ENCODE data around the gene C19orf33. TPM values are rescaled to one million over a fixed set of nuclear protein-coding genes. Genes with fewer than 3 reads are reported as not detected.

The C19orf33 gene
- total RNA-seq, 1 experiment from 2014 or later = 100 TPM

DNA sequence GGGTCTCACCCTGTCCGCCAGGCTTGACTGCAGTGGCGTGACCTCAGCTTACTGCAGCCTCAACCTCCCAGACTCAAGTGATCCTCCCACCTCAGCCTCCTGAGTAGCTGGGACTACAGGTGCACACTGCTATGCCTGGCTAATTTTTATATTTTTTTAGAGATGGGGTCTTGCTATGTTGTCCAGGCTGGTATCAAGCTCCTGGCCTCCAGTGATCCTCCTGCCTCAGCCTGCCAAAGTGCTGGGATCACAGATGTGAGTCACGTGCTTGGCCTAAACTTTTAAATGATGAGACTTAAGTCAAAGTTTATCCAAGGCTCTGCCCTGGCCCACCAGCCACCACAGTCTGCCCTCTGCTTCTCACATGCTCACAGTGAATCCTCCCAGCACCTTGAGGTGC is 2.2 kb downstream of the C19orf33 start:
- DNase-seq = no peak
- intact Hi-C loops (cut with micrococcal nuclease; ENCODE audit: unreplicated experiment) = no loop called here
- H3K4me3 ChIP-seq = no peak overlapping the region
- no peak overlapping the region for H2AFZ ChIP-seq
- peaks cover 3% of the 10 kb centered on the region; the same call in 1 of the 2 replicates for H4K20me1 ChIP-seq (ENCODE audit: insufficient read depth)
- H3K4me1 ChIP-seq (replicated peaks; ENCODE audit: insufficient read depth) = peaks cover 24% of the 10 kb centered on the region
- H3F3A ChIP-seq (ENCODE audit: insufficient read depth, low read depth) = peaks cover 30% of the 10 kb centered on the region
- ChIA-PET CTCF (no interaction called here), POLR2A (ENCODE audit: unreplicated experiment) (interaction anchor here (0.9 kb wide), 1 partner anchor 61 kb away, joined by 10 read pairs; no protein-coding TSS in a partner anchor)
- no TSS peak for BruUV-seq (replicated peaks)
- no peak for TF ChIP-seq EZH2 (IDR thresholded peaks at IDR 0.05; ENCODE audit: low read depth)
- TF ChIP-seq, protein P1, sequence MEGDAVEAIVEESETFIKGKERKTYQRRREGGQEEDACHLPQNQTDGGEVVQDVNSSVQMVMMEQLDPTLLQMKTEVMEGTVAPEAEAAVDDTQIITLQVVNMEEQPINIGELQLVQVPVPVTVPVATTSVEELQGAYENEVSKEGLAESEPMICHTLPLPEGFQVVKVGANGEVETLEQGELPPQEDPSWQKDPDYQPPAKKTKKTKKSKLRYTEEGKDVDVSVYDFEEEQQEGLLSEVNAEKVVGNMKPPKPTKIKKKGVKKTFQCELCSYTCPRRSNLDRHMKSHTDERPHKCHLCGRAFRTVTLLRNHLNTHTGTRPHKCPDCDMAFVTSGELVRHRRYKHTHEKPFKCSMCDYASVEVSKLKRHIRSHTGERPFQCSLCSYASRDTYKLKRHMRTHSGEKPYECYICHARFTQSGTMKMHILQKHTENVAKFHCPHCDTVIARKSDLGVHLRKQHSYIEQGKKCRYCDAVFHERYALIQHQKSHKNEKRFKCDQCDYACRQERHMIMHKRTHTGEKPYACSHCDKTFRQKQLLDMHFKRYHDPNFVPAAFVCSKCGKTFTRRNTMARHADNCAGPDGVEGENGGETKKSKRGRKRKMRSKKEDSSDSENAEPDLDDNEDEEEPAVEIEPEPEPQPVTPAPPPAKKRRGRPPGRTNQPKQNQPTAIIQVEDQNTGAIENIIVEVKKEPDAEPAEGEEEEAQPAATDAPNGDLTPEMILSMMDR (conservative IDR thresholded peaks at IDR 0.05) = no peak
- H3K36me3 ChIP-seq (ENCODE audit: low read depth) = peaks cover 3% of the 10 kb centered on the region; the same call in 1 of the 2 replicates
- H3K27me3 ChIP-seq (ENCODE audit: insufficient read depth, low read depth) = no peaks in the 10 kb centered on the region
- peaks cover 41% of the 10 kb centered on the region for H3K79me2 ChIP-seq (ENCODE audit: low read depth)
- H3K9me3 ChIP-seq (ENCODE audit: insufficient read depth, low read depth) = no peaks in the 10 kb centered on the region
- H3K4me2 ChIP-seq = no peak overlapping the region
- no peak overlapping the region for H3K27ac ChIP-seq
- no peaks in the 10 kb centered on the region for H3K9me2 ChIP-seq (ENCODE audit: insufficient read depth)

DNA sequence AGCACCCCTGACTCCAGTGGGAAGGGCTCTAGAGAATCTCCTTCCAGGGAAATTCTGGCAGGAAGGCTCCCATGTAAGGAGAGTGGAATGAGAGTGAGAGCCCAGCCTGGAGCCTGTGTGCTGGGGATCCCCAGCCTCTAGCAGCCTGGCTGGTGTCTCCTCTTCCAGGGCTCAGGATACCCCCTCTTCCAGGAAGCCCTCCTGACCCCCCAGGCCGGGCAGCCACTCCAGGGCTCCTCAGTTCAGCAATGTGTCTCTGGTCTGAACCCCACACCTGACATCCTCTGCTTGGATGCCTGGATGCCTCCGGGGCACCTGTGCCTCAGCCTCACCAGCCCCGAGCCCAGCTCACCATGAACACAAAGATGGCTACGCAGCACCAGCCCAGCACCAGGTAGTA is 3.0 kb downstream of the C19orf33 start:
- no TSS peak for BruUV-seq (replicated peaks)
- Histone ChIP-seq H3K9me3 (ENCODE audit: insufficient read depth, low read depth) (no peaks in the 10 kb centered on the region), H3K36me3 (ENCODE audit: low read depth) (peaks cover 3% of the 10 kb centered on the region; the same call in 1 of the 2 replicates), H3K9me2 (ENCODE audit: insufficient read depth) (no peaks in the 10 kb centered on the region), H3K4me3 (no peak overlapping the region), H3F3A (ENCODE audit: insufficient read depth, low read depth) (peaks cover 27% of the 10 kb centered on the region), H3K4me2 (no peak overlapping the region), H2AFZ (no peak overlapping the region), H3K4me1 (replicated peaks; ENCODE audit: insufficient read depth) (peaks cover 23% of the 10 kb centered on the region), H3K27ac (no peak overlapping the region), H3K79me2 (ENCODE audit: low read depth) (peaks cover 36% of the 10 kb centered on the region), H4K20me1 (ENCODE audit: insufficient read depth) (peaks cover 3% of the 10 kb centered on the region; the same call in 1 of the 2 replicates), H3K27me3 (ENCODE audit: insufficient read depth, low read depth) (no peaks in the 10 kb centered on the region)
- ChIA-PET CTCF (no interaction called here), POLR2A (ENCODE audit: unreplicated experiment) (interaction anchor here (0.7 kb wide), 1 partner anchor 486 kb away, joined by 4 read pairs; no protein-coding TSS in a partner anchor)
- TF ChIP-seq, protein P1 (conservative IDR thresholded peaks at IDR 0.05) = no peak
- TF ChIP-seq EZH2 (IDR thresholded peaks at IDR 0.05; ENCODE audit: low read depth) = no peak
- intact Hi-C loops (cut with micrococcal nuclease; ENCODE audit: unreplicated experiment) = no loop called here
- no peak for DNase-seq

DNA sequence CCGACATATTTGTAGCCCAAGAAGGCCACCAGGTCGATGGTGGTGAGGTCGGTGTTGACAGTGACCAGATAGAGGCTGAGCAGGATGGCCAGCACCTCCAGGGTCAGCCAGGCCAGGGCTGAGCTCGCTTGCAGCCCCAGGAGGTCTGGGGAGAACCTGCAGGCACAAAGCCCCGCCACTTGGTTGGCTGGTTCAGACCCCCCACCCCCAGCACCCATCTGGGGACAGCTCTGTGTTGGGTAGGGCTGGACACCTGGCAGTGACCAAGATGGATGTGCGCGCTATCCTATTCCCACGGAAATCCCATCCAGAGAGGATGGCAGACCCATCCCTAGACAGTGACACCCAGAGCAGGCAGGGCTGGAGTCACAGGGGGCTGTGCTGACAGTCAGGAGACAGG is 3.5 kb downstream of the C19orf33 start:
- no peak overlapping the region for H3K4me2 ChIP-seq
- no peak overlapping the region for H3K4me3 ChIP-seq
- ChIA-PET CTCF (no interaction called here), POLR2A (ENCODE audit: unreplicated experiment) (interaction anchor here (0.7 kb wide), 1 partner anchor 486 kb away, joined by 4 read pairs; no protein-coding TSS in a partner anchor)
- H3K79me2 ChIP-seq (ENCODE audit: low read depth) = peaks cover 30% of the 10 kb centered on the region
- peaks cover 18% of the 10 kb centered on the region for H3K4me1 ChIP-seq (replicated peaks; ENCODE audit: insufficient read depth)
- H4K20me1 ChIP-seq (ENCODE audit: insufficient read depth) = peaks cover 3% of the 10 kb centered on the region; the same call in 1 of the 2 replicates
- H3K9me2 ChIP-seq (ENCODE audit: insufficient read depth) = no peaks in the 10 kb centered on the region
- DNase-seq = no peak
- H3F3A ChIP-seq (ENCODE audit: insufficient read depth, low read depth) = peaks cover 24% of the 10 kb centered on the region
- TF ChIP-seq EZH2 (IDR thresholded peaks at IDR 0.05; ENCODE audit: low read depth) = no peak
- TF ChIP-seq, protein P1 (conservative IDR thresholded peaks at IDR 0.05) = no peak
- BruUV-seq (replicated peaks) = no TSS peak
- peaks cover 3% of the 10 kb centered on the region; the same call in 1 of the 2 replicates for H3K36me3 ChIP-seq (ENCODE audit: low read depth)
- no peaks in the 10 kb centered on the region for H3K27me3 ChIP-seq (ENCODE audit: insufficient read depth, low read depth)
- no peak overlapping the region for H2AFZ ChIP-seq
- intact Hi-C loops (cut with micrococcal nuclease; ENCODE audit: unreplicated experiment) = no loop called here
- no peak overlapping the region for H3K27ac ChIP-seq
- no peaks in the 10 kb centered on the region for H3K9me3 ChIP-seq (ENCODE audit: insufficient read depth, low read depth)
